Stimulated activated CD4-positive, alpha-beta T cell treated with anti-CD3 and anti-CD28 coated beads, TNF-alpha, amount 100 ng/mL, for 24 hours (primary cell): ENCODE measurements around the gene ATP9B.

Experiments used
- DNase-seq, 3 experiments: peaks; one replicate each; pipeline ENCODE4 v3.0.0-alpha.2; 2020; ENCODE audit warnings: low read depth in 3 of 3

Gene ATP9B

GRCh38 chr18:79424880-79425568, 355.8 kb downstream of the ATP9B start:
- DNase-seq = no peak

GRCh38 chr18:79425569-79425886, 356.3 kb downstream of the ATP9B start:
- DNase-seq = no peak

GRCh38 chr18:79426376-79427300, 357.4 kb downstream of the ATP9B start:
- DNase-seq = no peak

- DNase-seq = no peak
Observed at GRCh38 chr18:79427368-79428225, 358.4 kb downstream of the ATP9B start.
